H9 (cell line): ENCODE measurements around the gene DENND1A. TPM values are rescaled to one million over a fixed set of nuclear protein-coding genes. Genes with fewer than 3 reads are reported as not detected.

Experiments used
- DNase-seq: peaks from one replicate; pipeline ENCODE4 v3.0.0-alpha.2; 2017
- H2AFZ ChIP-seq: one replicate; pipeline ENCODE4 v1.6.1; 2013; ENCODE audit warnings: mild to moderate bottlenecking, low read length, control low read depth, moderate library complexity
- H2AK5ac ChIP-seq: 2 replicates; pipeline ENCODE4 v1.6.1; 2013; ENCODE audit warnings: low read length, control low read depth, mixed read lengths; ENCODE audit not compliant: insufficient read length
- H2BK120ac ChIP-seq: one replicate; pipeline ENCODE4 v1.6.1; 2013; ENCODE audit warnings: low read depth, mild to moderate bottlenecking, low read length, control low read depth, inconsistent platforms; ENCODE audit not compliant: poor library complexity, severe bottlenecking
- H2BK12ac ChIP-seq: 2 replicates; pipeline ENCODE4 v1.6.1; 2013; ENCODE audit warnings: low read length, control low read depth, mixed read lengths, low read depth; ENCODE audit not compliant: insufficient read length
- H2BK15ac ChIP-seq: 2 replicates; pipeline ENCODE4 v1.6.1; 2013; ENCODE audit warnings: low read depth, low read length, control low read depth
- H2BK20ac ChIP-seq: one replicate; pipeline ENCODE4 v1.6.1; 2013; ENCODE audit warnings: low read depth, mild to moderate bottlenecking, low read length, control low read depth, inconsistent platforms; ENCODE audit not compliant: poor library complexity, severe bottlenecking
- H2BK5ac ChIP-seq: 2 replicates; pipeline ENCODE4 v1.6.1; 2013; ENCODE audit warnings: low read length, control low read depth, mixed read lengths; ENCODE audit not compliant: insufficient read length
- H3K14ac ChIP-seq: 2 replicates; pipeline ENCODE4 v1.6.1; 2013; ENCODE audit warnings: low read length, control low read depth; ENCODE audit not compliant: insufficient read depth
- H3K18ac ChIP-seq: 2 replicates; pipeline ENCODE4 v1.6.1; 2013; ENCODE audit warnings: low read depth, mild to moderate bottlenecking, mixed read lengths, low read length, control low read depth; ENCODE audit not compliant: insufficient read length
- H3K23ac ChIP-seq: 2 replicates; pipeline ENCODE4 v1.6.1; 2013; ENCODE audit warnings: low read length, control low read depth, mixed read lengths, low read depth; ENCODE audit not compliant: insufficient read length
- H3K23me2 ChIP-seq: 2 replicates; pipeline ENCODE4 v1.6.1; 2013; ENCODE audit warnings: low read depth, mild to moderate bottlenecking, mixed read lengths, low read length, control low read depth; ENCODE audit not compliant: insufficient read length, poor library complexity, severe bottlenecking
- H3K27ac ChIP-seq: 2 replicates; pipeline ENCODE4 v1.5.1; 2013; ENCODE audit warnings: low read length, control low read depth, mixed read lengths, low read depth; ENCODE audit not compliant: insufficient read length
- H3K27me3 ChIP-seq: 2 replicates; pipeline ENCODE4 v1.6.1; 2013; ENCODE audit warnings: low read length, control low read depth, inconsistent platforms; ENCODE audit not compliant: insufficient read depth
- H3K4ac ChIP-seq: 2 replicates; pipeline ENCODE4 v1.6.1; 2013; ENCODE audit warnings: low read depth, mild to moderate bottlenecking, control low read depth, inconsistent platforms, low read length, moderate library complexity
- H3K4me1 ChIP-seq: 2 replicates; pipeline ENCODE4 v1.6.1; 2013; ENCODE audit warnings: low read length, control low read depth, inconsistent platforms; ENCODE audit not compliant: insufficient read depth
- H3K4me2 ChIP-seq: 2 replicates; pipeline ENCODE4 v1.6.1; 2013; ENCODE audit warnings: low read length, control low read depth, mixed read lengths; ENCODE audit not compliant: insufficient read length, insufficient read depth
- H3K56ac ChIP-seq: 2 replicates; pipeline ENCODE4 v1.6.1; 2013; ENCODE audit warnings: low read depth, mild to moderate bottlenecking, mixed read lengths, low read length, control low read depth; ENCODE audit not compliant: insufficient read length
- H3K79me1 ChIP-seq: 2 replicates; pipeline ENCODE4 v1.6.1; 2013; ENCODE audit warnings: low read depth, mild to moderate bottlenecking, moderate library complexity, low read length, control low read depth, inconsistent platforms; ENCODE audit not compliant: insufficient read depth, poor library complexity, severe bottlenecking
- H3K79me2 ChIP-seq: 2 replicates; pipeline ENCODE4 v1.6.1; 2013; ENCODE audit warnings: low read length, control low read depth, inconsistent platforms; ENCODE audit not compliant: insufficient read depth
- H3K9ac ChIP-seq: 2 replicates; pipeline ENCODE4 v1.6.1; 2013; ENCODE audit warnings: low read length, control low read depth, mixed read lengths; ENCODE audit not compliant: insufficient read length; ENCODE audit errors: extremely low read depth
- H3K9me3 ChIP-seq: one replicate; pipeline ENCODE4 v1.6.1; 2013; ENCODE audit warnings: low read depth, low read length, inconsistent platforms; ENCODE audit not compliant: control insufficient read depth
- H3T11ph ChIP-seq: one replicate; pipeline ENCODE4 v1.6.1; 2013; ENCODE audit warnings: mild to moderate bottlenecking, low read length, control low read depth, inconsistent platforms
- H4K20me1 ChIP-seq: one replicate; pipeline ENCODE4 v1.6.1; 2013; ENCODE audit not compliant: control insufficient read depth, insufficient read length, insufficient read depth
- H4K5ac ChIP-seq: 2 replicates; pipeline ENCODE4 v1.6.1; 2013; ENCODE audit warnings: low read depth, mild to moderate bottlenecking, mixed read lengths, low read length, control low read depth; ENCODE audit not compliant: insufficient read length
- H4K8ac ChIP-seq: replicated peaks from 2 replicates; pipeline ENCODE4 v1.6.1; 2013; ENCODE audit warnings: low read length, control low read depth, mixed read lengths, low read depth; ENCODE audit not compliant: insufficient read length
- H4K91ac ChIP-seq: 2 replicates; pipeline ENCODE4 v1.6.1; 2013; ENCODE audit warnings: low read depth, mild to moderate bottlenecking, moderate library complexity, mixed read lengths, low read length, control low read depth; ENCODE audit not compliant: insufficient read length
- H3K27ac Mint-ChIP-seq, 3 experiments: 2 replicates in 2 of 3; 3 replicates in 1 of 3; pipeline ENCODE4 v1.8.0; 2020 to 2021; ENCODE audit warnings: mixed read lengths in 3 of 3, mild to moderate bottlenecking in 1 of 3, moderate library complexity in 1 of 3
- H3K27me3 Mint-ChIP-seq: 2 replicates; pipeline ENCODE4 v1.8.0; 2021; ENCODE audit warnings: low read depth, mild to moderate bottlenecking, moderate library complexity, mixed read lengths
- H3K36me3 Mint-ChIP-seq, 3 experiments: 2 replicates in 2 of 3; 3 replicates in 1 of 3; pipeline ENCODE4 v1.8.0; 2020 to 2021; ENCODE audit warnings: low read depth in 3 of 3, mixed read lengths in 3 of 3; ENCODE audit not compliant: insufficient read depth in 1 of 3
- H3K4me1 Mint-ChIP-seq, 2 experiments: 2 replicates each; pipeline ENCODE4 v1.8.0; 2020; ENCODE audit warnings: mixed read lengths in 2 of 2
- H3K4me3 Mint-ChIP-seq, 2 experiments: 2 replicates in 1 of 2; 3 replicates in 1 of 2; pipeline ENCODE4 v1.8.0; 2020 to 2021; ENCODE audit warnings: mild to moderate bottlenecking in 2 of 2, mixed read lengths in 2 of 2, moderate library complexity in 1 of 2
- H3K9me3 Mint-ChIP-seq, 2 experiments: 2 replicates in 1 of 2; 3 replicates in 1 of 2; pipeline ENCODE4 v1.8.0; 2020; ENCODE audit warnings: mild to moderate bottlenecking in 2 of 2, mixed read lengths in 2 of 2, moderate library complexity in 1 of 2
- CTCF ChIP-seq: fragments of 200-600 bp; sonication (generic); conservative IDR thresholded peaks from 3 replicates; pipeline ENCODE4 v1.8.0; 2021; ENCODE audit warnings: antibody characterized with exemption, mild to moderate bottlenecking
- WGBS: extraction: QIAGEN DNeasy Blood & Tissue Kit; methylation state at CpG from one replicate; pipeline ENCODE4 v1.1.7; 2013; ENCODE audit warnings: missing lambda C conversion rate, low lambda C conversion rate, mixed read lengths; ENCODE audit not compliant: insufficient read length; ENCODE audit errors: extremely low coverage; 5-methylcytosine and 5-hydroxymethylcytosine counted together
- total RNA-seq: library from RNA; stranded (reverse); gene quantifications from 2 replicates; pipeline ENCODE4 v1.2.1, GENCODE V29; 2021

Gene DENND1A
- total RNA-seq, 1 experiment from 2014 or later = 20.4 TPM

DNA sequence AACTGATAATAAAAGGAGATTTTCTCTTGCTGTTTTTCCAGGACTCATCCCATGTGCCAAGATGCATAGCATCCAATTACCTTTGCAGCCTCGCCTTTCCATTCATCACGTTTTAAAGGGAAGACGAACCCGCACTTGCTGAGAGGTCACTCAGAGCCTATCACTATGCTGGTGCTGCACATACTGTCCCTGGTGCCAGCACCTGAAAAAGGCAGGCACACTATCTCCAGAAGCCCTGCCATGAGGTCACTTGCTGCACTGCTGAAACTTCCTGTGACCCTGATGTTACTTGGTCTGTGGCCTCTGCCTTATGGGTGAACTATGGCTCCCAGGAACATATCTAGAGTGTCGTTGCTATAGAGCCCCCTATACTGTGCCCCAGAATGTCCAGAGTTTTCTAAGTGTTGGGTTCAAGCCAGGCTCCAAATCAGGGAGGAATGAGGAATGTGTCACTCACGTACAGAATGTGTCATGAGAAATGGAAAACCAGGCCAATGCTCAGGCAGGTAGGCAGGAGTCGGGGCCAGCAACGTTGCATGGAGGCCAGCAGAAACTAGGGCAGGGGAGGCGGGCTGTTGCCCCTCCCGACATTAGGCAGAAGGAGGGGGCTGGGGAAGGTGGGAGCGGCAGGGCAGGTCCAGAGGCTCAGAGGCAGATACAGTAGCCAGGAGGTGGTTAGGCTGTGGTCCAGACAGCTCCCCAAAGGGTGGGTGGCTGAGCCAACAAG, 311.8 kb downstream of the DENND1A start:
- DNase-seq = no peak
- Histone ChIP-seq H2BK15ac (no peak overlapping the region), H3K27ac (no peak overlapping the region), H2BK5ac (no peak overlapping the region), H3K23ac (no peak overlapping the region), H2AFZ (no peak overlapping the region), H3K23me2 (no peaks in the 10 kb centered on the region), H3K9ac (no peak overlapping the region), H4K5ac (no peak overlapping the region), H3K18ac (no peak overlapping the region), H3K4me1 (no peaks in the 10 kb centered on the region), H3K4ac (no peak overlapping the region), H4K20me1 (no peaks in the 10 kb centered on the region), H3K27me3 (no peaks in the 10 kb centered on the region), H3K4me2 (no peak overlapping the region), H2AK5ac (no peak overlapping the region), H4K8ac (no peak overlapping the region), H2BK20ac (no peak overlapping the region), H3T11ph (no peak overlapping the region), H2BK12ac (no peak overlapping the region), H3K14ac (no peak overlapping the region; the same call in 1 of the 2 replicates), H3K9me3 (no peaks in the 10 kb centered on the region), H4K91ac (no peak overlapping the region), H2BK120ac (no peak overlapping the region), H3K79me1 (no peaks in the 10 kb centered on the region), H3K79me2 (no peaks in the 10 kb centered on the region), H3K56ac (no peak overlapping the region)
- Mint-ChIP-seq H3K27me3 (no peaks in the 10 kb centered on the region; the same call in 1 of the 2 replicates), H3K9me3 (no peaks in the 10 kb centered on the region), H3K27ac (no peak overlapping the region), H3K36me3 (no peaks in the 10 kb centered on the region; a peak in 1 of 7 replicates), H3K4me3 (no peak overlapping the region), H3K4me1 (peaks cover 24 to 34% of the 10 kb centered on the region in 2 experiments)
- no CpG with 5 or more reads among the region's 11 CpGs for WGBS
- TF ChIP-seq CTCF = no peak
